HG02981 (cell line): ENCODE results near the gene CDH12.

ENCODE experiments used
- ATAC-seq: cut with Tn5 transposase; IDR thresholded peaks from one replicate; pipeline ENCODE4 v1.9.1; 2021; ENCODE audit warnings: mild to moderate bottlenecking, moderate library complexity; ENCODE audit not compliant: unreplicated experiment

The CDH12 gene

DNA sequence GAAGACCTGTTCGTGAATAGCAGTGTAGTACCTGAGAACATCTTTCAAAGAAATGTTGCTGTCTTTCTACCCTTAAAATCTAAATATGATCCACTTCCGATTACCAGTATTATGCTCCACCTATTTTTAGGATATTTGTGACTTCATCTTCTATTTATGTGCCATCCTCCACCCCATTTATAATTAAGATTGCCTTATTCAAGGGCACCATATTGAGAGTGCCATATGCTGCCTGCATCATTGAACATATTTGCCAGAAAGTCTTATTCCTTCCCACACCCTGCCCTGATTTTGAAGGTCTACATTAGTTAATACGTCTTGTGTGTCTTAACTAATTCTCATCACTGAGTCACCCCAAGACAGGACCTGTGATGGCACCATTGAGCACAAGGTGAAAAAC is 1076.7 kb downstream of the CDH12 start:
- ATAC-seq: no peak

DNA sequence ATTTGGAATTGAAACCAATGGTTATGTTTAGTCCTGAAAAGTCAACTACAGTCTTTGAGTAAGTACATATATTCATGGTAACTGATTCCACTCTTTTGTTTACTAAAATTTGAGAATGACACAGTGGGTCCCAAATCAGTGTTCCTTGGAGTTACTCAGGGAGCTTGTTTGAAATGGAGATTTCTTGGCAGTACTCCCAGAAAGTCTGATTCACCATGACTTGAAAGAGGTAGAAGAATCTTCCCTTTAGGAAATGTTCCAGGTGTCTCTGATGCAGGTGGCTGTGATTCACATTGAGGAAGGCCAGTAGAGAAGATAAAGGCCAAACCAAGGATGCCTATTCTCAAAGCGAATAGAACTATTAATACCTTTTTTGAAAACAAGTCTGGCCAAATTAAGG is 1078.3 kb downstream of the CDH12 start:
- ATAC-seq: no peak

DNA sequence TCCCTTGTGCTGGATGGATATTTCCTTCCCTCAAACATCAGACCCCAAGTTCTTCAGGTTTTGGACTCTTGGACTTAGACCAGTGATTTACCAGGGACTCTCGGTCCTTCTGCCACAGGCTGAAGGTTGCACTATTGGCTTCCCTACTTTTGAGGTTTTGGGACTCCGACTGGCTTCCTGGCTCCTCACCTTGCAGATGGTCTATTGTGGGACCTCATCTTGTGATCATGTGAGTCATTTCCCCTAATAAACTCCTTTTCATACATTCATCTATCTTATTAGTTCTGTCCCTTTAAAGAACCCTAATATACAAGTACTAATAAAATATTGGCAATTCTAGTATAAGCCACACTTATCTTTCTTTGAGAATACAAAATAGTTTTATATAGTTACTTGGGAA is 1078.9 kb downstream of the CDH12 start:
- no peak for ATAC-seq

DNA sequence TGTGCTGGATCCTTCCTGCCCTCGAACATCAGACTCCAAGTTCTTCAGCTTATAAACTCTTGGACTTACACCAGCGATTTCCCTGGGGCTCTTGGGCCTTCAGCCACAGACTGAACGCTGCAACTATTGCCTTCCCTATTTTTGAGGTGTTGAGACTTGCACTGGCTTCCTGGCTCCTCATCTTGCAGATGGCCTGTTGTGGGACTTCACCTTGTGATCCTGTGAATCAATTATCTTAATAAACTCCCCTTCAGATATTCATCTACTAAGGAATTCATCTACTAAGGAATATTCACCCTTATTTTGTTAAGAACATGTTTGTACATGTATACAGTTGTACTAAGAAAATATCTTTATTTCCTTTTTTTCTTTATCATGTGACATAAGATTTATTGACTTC is 1079.7 kb downstream of the CDH12 start:
- no peak for ATAC-seq

DNA sequence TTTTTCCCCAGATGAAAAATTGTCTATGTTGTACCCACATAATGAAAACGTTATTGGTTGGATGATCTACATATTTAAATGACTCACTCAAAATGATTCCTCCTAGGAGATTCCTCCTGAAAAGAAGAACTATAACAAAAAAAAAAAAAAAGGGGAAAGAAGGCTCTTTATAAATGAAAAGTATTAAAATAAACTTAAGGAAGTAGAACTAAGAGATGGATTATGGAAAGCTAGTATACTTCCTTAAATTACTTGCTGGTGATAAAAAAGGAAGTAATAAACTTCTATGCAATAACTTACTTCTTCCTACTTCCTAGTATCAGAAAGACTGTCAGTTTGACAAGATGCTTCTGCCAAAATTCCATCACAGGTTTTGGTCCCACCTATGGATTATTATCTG is 1087.7 kb downstream of the CDH12 start:
- ATAC-seq: no peak

DNA sequence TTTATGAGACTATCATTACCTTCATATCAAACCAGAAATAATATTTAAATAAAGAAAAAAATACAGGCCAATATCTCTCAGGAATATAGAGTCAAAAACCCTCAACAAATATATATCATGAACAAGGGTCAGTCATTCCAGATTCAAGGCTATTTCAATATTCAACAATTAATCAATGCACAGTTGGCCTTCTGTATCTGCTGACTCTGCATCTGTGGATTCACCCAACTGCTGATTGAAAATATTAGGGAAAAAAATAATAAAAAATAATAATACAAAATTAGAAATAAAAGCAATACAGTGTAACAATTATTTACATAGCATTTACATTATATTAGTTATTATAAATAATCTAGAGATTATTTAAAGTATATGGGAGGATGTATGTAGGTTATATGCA is 1114.0 kb downstream of the CDH12 start:
- ATAC-seq: no peak

DNA sequence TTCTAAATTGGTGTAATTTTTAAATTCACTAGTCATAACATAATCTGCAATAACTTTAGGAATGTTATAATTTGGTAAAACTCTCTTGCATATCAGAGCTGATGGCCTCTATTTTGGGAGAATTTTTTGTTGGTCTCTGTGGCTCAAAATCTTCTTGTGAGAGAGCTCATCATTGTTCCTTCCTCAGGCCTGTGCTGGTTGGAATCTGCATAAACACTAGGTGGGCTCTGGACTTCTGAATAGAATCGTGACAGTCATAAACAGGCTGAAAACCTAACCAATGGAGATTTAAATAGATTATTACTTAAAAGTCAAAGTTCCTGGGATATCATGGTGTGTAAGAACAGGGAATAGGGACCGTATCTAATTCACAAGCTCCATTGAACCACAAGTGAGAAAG is 1129.6 kb downstream of the CDH12 start:
- no peak for ATAC-seq

DNA sequence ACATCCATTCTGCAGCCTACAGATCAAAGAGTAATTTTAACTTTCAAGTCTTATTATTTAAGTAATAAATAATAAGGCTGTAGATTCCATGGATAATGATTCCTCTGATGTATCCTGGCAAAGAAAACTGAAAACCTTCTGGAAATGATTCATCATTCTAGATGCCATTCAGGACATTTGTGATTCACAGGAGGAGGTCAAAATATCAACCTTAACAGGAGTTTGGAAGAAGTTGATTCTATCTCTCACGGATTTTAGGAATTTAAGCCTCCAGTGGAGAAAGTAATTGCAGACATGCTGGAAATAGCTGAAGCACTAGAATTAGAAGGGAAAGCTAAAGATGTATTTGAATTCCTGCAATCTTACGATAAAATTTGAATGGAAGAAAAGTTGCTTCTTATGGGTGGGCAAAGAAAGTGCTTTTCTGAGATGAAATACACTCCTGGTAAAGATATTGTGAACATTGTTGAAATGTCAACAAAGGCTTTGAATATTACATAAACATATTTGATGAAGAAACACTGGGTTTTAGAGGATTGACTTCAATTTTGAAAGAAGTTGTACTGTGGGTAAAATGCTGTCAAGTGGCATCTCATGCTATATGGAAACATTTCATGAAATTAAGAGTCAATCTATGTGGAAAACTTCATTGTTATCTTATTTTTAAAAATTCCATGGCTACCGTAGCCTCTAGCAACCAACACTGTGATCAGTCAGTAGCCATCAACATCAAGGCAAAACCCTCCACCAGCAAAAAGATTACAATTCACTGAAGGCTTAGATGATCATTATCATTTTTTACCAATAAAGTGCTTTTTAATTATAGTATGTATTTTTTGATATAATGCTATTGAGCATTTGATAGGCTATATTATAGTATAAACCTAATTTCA is 1141.0 kb downstream of the CDH12 start:
- ATAC-seq: no peak

DNA sequence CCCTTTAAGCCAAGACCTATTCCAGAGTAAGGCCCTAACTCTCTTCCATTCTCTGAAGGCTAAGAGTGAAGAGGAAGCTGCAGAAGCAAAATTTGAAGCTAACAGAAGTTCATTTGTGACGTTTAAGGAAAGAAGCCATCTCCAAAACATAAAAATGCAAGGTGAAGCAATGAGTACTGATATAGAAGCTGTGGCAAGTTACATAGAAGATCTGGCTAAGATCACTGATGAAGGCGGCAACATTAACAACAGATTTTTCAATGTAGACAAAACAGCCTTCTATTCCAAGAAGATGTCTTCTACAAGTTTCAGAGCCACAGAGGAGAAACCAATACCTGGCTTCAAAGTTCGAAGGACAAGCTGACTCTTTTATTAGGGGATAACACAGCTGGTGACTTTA is 1143.4 kb downstream of the CDH12 start:
- no peak for ATAC-seq

DNA sequence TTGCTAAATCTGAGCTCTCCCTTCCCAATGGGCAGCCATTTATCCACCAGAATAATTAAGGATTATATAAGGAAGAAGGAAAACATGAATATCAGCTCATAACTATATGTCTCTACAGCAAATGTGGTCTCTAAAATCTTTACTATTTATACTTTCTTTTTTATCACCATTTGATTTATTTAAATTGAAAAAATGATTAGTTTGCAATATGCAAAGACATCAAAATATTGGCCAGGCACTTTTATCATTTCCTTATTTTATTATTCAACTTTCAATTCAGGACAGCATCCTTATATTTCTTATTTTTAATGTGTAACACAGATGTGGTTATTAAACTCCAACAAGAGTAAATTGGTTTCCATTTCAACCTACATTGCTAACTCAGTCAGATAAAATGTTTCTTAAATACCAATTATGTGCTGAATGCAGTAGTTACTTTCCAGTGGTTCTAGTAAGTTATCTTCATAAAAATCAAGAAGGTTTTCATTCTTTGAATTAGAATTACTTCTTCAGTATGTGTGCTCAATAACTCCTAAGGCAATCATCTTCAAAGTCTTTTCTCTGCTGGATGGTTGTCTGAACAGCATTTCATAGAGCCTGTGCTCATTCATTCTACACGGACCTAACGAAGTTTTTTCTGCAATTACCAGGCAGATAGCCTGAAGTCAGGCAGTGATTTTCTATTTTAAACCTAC is 1148.0 kb downstream of the CDH12 start:
- no peak for ATAC-seq

DNA sequence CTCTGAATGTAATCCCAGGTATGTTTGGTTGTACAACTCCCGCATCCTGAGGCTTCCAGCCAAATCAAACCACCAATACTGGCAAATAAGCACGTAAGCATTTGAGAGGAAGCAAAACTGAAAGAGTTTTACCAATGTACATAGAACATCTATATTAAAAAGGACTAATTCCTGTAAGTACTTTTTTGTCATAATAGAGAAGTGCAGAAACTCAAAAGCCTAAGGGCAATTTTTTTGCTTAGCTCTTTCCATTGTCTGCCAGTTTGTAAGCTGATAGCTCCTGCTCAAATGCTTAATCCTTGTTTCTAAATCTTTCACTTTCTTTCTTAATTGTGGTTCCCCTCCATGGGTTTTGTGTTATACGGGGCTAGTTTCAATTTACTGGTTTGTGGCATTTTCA is 1151.8 kb downstream of the CDH12 start:
- no peak for ATAC-seq
